ENCODE results near the gene POPDC2.

DNA sequence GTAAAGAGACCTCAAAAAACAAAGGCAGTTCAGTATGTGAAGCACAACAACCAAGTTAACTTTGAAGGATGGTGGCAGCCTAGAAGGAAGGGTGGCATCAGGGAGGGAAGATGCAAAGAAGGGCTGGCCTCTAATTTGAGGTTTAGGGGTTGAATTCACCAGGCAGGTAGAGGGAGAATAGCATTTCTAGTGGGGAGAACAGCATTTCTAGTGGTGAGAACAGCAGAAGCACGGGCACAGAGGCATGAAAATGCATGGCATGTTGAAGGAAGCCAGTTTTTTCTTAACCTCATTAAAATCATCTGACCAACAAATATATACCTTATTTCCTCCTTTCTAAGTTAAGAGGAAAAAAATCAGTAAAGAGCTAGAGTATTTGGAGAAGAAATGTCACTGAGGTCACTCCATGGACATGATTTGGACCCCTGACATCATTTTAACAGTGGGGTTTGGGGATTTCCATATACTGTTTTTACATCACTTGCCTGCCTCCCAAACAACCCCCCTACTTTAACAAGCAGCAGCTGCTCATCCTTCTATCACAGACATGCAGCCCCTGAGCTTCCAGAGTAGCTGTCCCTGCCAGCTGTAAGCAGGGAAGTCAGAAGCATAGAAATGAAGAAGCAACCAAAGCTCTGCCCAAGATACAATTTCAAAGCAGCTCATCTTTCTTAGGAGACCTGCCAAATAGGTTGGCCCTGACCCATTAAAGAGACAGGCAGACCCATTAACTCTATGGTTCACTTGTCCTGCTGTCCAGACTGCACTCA lies 2.4 kb upstream of the POPDC2 start:
- TF ChIP-seq, protein P1, sequence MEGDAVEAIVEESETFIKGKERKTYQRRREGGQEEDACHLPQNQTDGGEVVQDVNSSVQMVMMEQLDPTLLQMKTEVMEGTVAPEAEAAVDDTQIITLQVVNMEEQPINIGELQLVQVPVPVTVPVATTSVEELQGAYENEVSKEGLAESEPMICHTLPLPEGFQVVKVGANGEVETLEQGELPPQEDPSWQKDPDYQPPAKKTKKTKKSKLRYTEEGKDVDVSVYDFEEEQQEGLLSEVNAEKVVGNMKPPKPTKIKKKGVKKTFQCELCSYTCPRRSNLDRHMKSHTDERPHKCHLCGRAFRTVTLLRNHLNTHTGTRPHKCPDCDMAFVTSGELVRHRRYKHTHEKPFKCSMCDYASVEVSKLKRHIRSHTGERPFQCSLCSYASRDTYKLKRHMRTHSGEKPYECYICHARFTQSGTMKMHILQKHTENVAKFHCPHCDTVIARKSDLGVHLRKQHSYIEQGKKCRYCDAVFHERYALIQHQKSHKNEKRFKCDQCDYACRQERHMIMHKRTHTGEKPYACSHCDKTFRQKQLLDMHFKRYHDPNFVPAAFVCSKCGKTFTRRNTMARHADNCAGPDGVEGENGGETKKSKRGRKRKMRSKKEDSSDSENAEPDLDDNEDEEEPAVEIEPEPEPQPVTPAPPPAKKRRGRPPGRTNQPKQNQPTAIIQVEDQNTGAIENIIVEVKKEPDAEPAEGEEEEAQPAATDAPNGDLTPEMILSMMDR (IDR thresholded peaks at IDR 0.05), result no peak
- no peak for TF ChIP-seq POLR2A (IDR thresholded peaks at IDR 0.05)
